Neuronal stem cell (in vitro differentiated cells): ENCODE results near the gene DPY19L3.
"Not testable (repeated sequence)": the region's sequence is repeated elsewhere in the genome, so short reads cannot be mapped to it uniquely, and the experiment has no call there.

ENCODE experiments used
- DNase-seq: peaks from one replicate; pipeline ENCODE4 v3.0.0-alpha.2; 2013; ENCODE audit warnings: low spot score
- H2AFZ ChIP-seq: one replicate; pipeline ENCODE4 v1.6.1; 2013; ENCODE audit warnings: mild to moderate bottlenecking, low read length, inconsistent platforms
- H2AK5ac ChIP-seq: 2 replicates; pipeline ENCODE4 v1.6.1; 2013; ENCODE audit warnings: low read depth, mild to moderate bottlenecking, inconsistent platforms, low read length, moderate library complexity, mixed read lengths
- H2BK120ac ChIP-seq: 2 replicates; pipeline ENCODE4 v1.6.1; 2013; ENCODE audit warnings: low read depth, mild to moderate bottlenecking, inconsistent platforms, low read length, moderate library complexity, mixed read lengths
- H2BK12ac ChIP-seq: one replicate; pipeline ENCODE4 v1.6.1; 2013; ENCODE audit warnings: low read length, inconsistent platforms
- H2BK15ac ChIP-seq: 2 replicates; pipeline ENCODE4 v1.6.1; 2013; ENCODE audit warnings: mild to moderate bottlenecking, low read length, inconsistent platforms, mixed read lengths
- H2BK5ac ChIP-seq: one replicate; pipeline ENCODE4 v1.6.1; 2013; ENCODE audit warnings: inconsistent platforms, mild to moderate bottlenecking, low read length, moderate library complexity
- H3K14ac ChIP-seq: one replicate; pipeline ENCODE4 v1.6.1; 2013; ENCODE audit warnings: low read length, inconsistent platforms
- H3K18ac ChIP-seq: 2 replicates; pipeline ENCODE4 v1.6.1; 2013; ENCODE audit warnings: low read length, inconsistent platforms
- H3K23ac ChIP-seq: 2 replicates; pipeline ENCODE4 v1.6.1; 2013; ENCODE audit warnings: low read depth, mild to moderate bottlenecking, mixed read lengths, low read length, inconsistent platforms; ENCODE audit not compliant: poor library complexity
- H3K27ac ChIP-seq: replicated peaks from 3 replicates; pipeline ENCODE4 v1.5.1; 2013; ENCODE audit warnings: low read length, inconsistent platforms
- H3K27me3 ChIP-seq, 3 experiments: 2 replicates each; pipeline ENCODE4 v1.6.1; 2013; ENCODE audit warnings: low read length in 3 of 3, mild to moderate bottlenecking in 2 of 3, inconsistent platforms in 1 of 3, low read depth in 1 of 3, mixed read lengths in 1 of 3, moderate library complexity in 1 of 3; ENCODE audit not compliant: control insufficient read depth in 3 of 3, insufficient read depth in 3 of 3
- H3K36me3 ChIP-seq, 2 donors: replicated peaks in 1 of 2; 2 replicates each; pipeline ENCODE4 v1.6.1; 2013; ENCODE audit warnings: low read length in 2 of 2; ENCODE audit not compliant: control insufficient read depth in 2 of 2, insufficient read depth in 2 of 2
- H3K4ac ChIP-seq: 2 replicates; pipeline ENCODE4 v1.6.1; 2013; ENCODE audit warnings: inconsistent platforms, mild to moderate bottlenecking, low read length, moderate library complexity
- H3K4me1 ChIP-seq, 2 donors: 1 replicate in 1 of 2; 2 replicates in 1 of 2; pipeline ENCODE4 v1.6.1; 2013; ENCODE audit warnings: low read length in 2 of 2, low read depth in 1 of 2; ENCODE audit not compliant: control insufficient read depth in 2 of 2, insufficient read depth in 1 of 2
- H3K4me2 ChIP-seq: one replicate; pipeline ENCODE4 v1.6.1; 2013; ENCODE audit warnings: mild to moderate bottlenecking, low read length, inconsistent platforms; ENCODE audit not compliant: insufficient read depth, poor library complexity, severe bottlenecking
- H3K4me3 ChIP-seq, 2 donors: 2 replicates each; pipeline ENCODE4 v1.5.1; 2013; ENCODE audit warnings: low read length in 2 of 2, mild to moderate bottlenecking in 2 of 2, inconsistent platforms in 1 of 2, moderate library complexity in 1 of 2
- H3K79me1 ChIP-seq: one replicate; pipeline ENCODE4 v1.6.1; 2013; ENCODE audit warnings: low read depth, mild to moderate bottlenecking, inconsistent platforms, low read length, moderate library complexity
- H3K9ac ChIP-seq: one replicate; pipeline ENCODE4 v1.6.1; 2013; ENCODE audit warnings: mild to moderate bottlenecking, low read depth, low read length, inconsistent platforms; ENCODE audit not compliant: poor library complexity
- H3K9me3 ChIP-seq, 2 donors: replicated peaks in 1 of 2; 2 replicates each; pipeline versions ENCODE3 to v1.6.1; 2013; ENCODE audit warnings: low read length in 2 of 2, mild to moderate bottlenecking in 2 of 2, inconsistent platforms in 1 of 2, low read depth in 1 of 2, mixed read lengths in 1 of 2, moderate library complexity in 1 of 2; ENCODE audit not compliant: control insufficient read depth in 2 of 2, insufficient read depth in 1 of 2
- H4K8ac ChIP-seq: one replicate; pipeline ENCODE4 v1.6.1; 2013; ENCODE audit warnings: low read depth, mild to moderate bottlenecking, inconsistent platforms, low read length, moderate library complexity
- H4K91ac ChIP-seq: one replicate; pipeline ENCODE4 v1.6.1; 2013; ENCODE audit warnings: low read length, low read depth, mild to moderate bottlenecking, inconsistent platforms; ENCODE audit not compliant: poor library complexity
- WGBS, 2 donors: extraction: QIAGEN DNeasy Blood & Tissue Kit; methylation state at CpG; one replicate each; pipeline ENCODE4 v1.1.7; 2013; ENCODE audit warnings: missing lambda C conversion rate in 2 of 2, mixed read lengths in 1 of 2; ENCODE audit not compliant: insufficient read length in 2 of 2, insufficient replicate concordance in 1 of 2; ENCODE audit errors: extremely low coverage in 2 of 2; 5-methylcytosine and 5-hydroxymethylcytosine counted together

Gene DPY19L3

GRCh38 chr19:32368787-32369186, 36.8 kb upstream of the DPY19L3 start:
- DNase-seq: no peak
- Histone ChIP-seq H4K91ac (no peak overlapping the region), H2BK12ac (no peak overlapping the region), H2AK5ac (no peak overlapping the region), H4K8ac (no peak overlapping the region), H3K14ac (no peak overlapping the region), H3K23ac (no peak overlapping the region), H3K4me3 (no peak overlapping the region), H2BK120ac (no peak overlapping the region), H3K4ac (no peak overlapping the region), H2BK15ac (no peak overlapping the region), H2BK5ac (no peak overlapping the region), H3K9ac (no peak overlapping the region), H3K4me1 (no peaks in the 10 kb centered on the region), H3K27ac (no peak overlapping the region), H3K18ac (no peak overlapping the region), H3K9me3 (peaks cover 6 to 7% of the 10 kb centered on the region in 2 donors), H3K36me3 (peaks cover 19 to 90% of the 10 kb centered on the region in 2 donors), H2AFZ (no peak overlapping the region), H3K79me1 (peaks cover 4% of the 10 kb centered on the region), H3K27me3 (no peaks in the 10 kb centered on the region), H3K4me2 (no peak overlapping the region)
- WGBS, 2 donors: no CpG with 5 or more reads among the region's 2 CpGs

- Histone ChIP-seq H2AFZ (no peak overlapping the region), H3K27ac (no peak overlapping the region), H2BK120ac (no peak overlapping the region), H3K36me3 (peaks cover 27 to 85% of the 10 kb centered on the region in 2 donors), H3K9me3 (peaks cover 6 to 7% of the 10 kb centered on the region in 2 donors), H4K91ac (no peak overlapping the region), H3K4me3 (no peak overlapping the region), H3K4me1 (no peaks in the 10 kb centered on the region), H2BK5ac (no peak overlapping the region), H3K4me2 (no peak overlapping the region), H2BK15ac (no peak overlapping the region), H3K79me1 (peaks cover 4% of the 10 kb centered on the region), H3K4ac (no peak overlapping the region), H4K8ac (no peak overlapping the region), H2AK5ac (no peak overlapping the region), H3K9ac (no peak overlapping the region), H3K27me3 (no peaks in the 10 kb centered on the region), H3K18ac (no peak overlapping the region), H3K14ac (no peak overlapping the region), H2BK12ac (no peak overlapping the region), H3K23ac (no peak overlapping the region)
- no peak for DNase-seq
- no CpG with 5 or more reads among the region's 7 CpGs for WGBS, 2 donors
Measured at GRCh38 chr19:32372726-32373517, 32.6 kb upstream of the DPY19L3 start.

- Histone ChIP-seq H3K79me1 (peaks cover 4% of the 10 kb centered on the region), H3K18ac (no peak overlapping the region), H3K14ac (no peak overlapping the region), H4K8ac (no peak overlapping the region), H3K27ac (no peak overlapping the region), H2BK120ac (no peak overlapping the region), H3K9me3 (peaks cover 6 to 7% of the 10 kb centered on the region in 2 donors), H2BK15ac (no peak overlapping the region), H3K4me2 (no peak overlapping the region), H3K9ac (no peak overlapping the region), H3K4me3 (no peak overlapping the region), H3K23ac (no peak overlapping the region), H4K91ac (no peak overlapping the region), H2BK12ac (no peak overlapping the region), H2AFZ (no peak overlapping the region), H3K27me3 (no peaks in the 10 kb centered on the region), H3K4me1 (no peaks in the 10 kb centered on the region), H2BK5ac (no peak overlapping the region), H3K36me3 (peaks cover 25 to 84% of the 10 kb centered on the region in 2 donors), H2AK5ac (no peak overlapping the region), H3K4ac (no peak overlapping the region)
- WGBS, 2 donors: no CpG with 5 or more reads among the region's 10 CpGs
- no peak for DNase-seq
Measured at GRCh38 chr19:32373585-32374295, 31.8 kb upstream of the DPY19L3 start.

GRCh38 chr19:32374362-32374761, 31.2 kb upstream of the DPY19L3 start:
- H4K8ac ChIP-seq, H2BK15ac ChIP-seq, H2AFZ ChIP-seq, H3K27ac ChIP-seq, H3K79me1 ChIP-seq, H2BK5ac ChIP-seq, H3K4me1 ChIP-seq, H3K4ac ChIP-seq, H3K27me3 ChIP-seq, H3K4me3 ChIP-seq, H2BK12ac ChIP-seq, H4K91ac ChIP-seq, H2AK5ac ChIP-seq, H3K23ac ChIP-seq, H3K9ac ChIP-seq, H2BK120ac ChIP-seq, H3K4me2 ChIP-seq, DNase-seq, H3K14ac ChIP-seq, H3K9me3 ChIP-seq, H3K18ac ChIP-seq: not testable (repeated sequence)
- peaks cover 27 to 83% of the 10 kb centered on the region in 2 donors for H3K36me3 ChIP-seq
- no CpG with 5 or more reads among the region's 3 CpGs for WGBS, 2 donors
